Right lobe of liver (tissue), 6 donors: ENCODE data around the gene TSG101. TPM values are rescaled to one million over a fixed set of nuclear protein-coding genes. Genes with fewer than 3 reads are reported as not detected.

Experiments
- ATAC-seq, 4 donors: fragments of 200-7000 bp; cut with Tn5 transposase; one replicate each; pipeline ENCODE4 v1.9.1; 2020; ENCODE audit warnings: mild to moderate bottlenecking in 4 of 4, moderate library complexity in 4 of 4
- DNase-seq, 3 donors: peaks; one replicate each; pipeline ENCODE4 v3.0.0-alpha.2; 2020
- H3K27ac ChIP-seq, 3 donors: fragments of 200-600 bp; one replicate each; pipeline ENCODE4 v1.8.0; 2022
- H3K27me3 ChIP-seq, 2 donors: fragments of 200-600 bp; one replicate each; pipeline ENCODE4 v1.8.0; 2022
- H3K36me3 ChIP-seq, 4 donors: fragments of 200-600 bp; sonication (generic) in 1 of 4; one replicate each; pipeline versions ENCODE4 v1.5.1 to v1.8.0; 2017 to 2022; ENCODE audit warnings: control low read depth in 1 of 4
- H3K4me1 ChIP-seq, 4 donors: fragments of 200-600 bp; sonication (generic) in 1 of 4; one replicate each; pipeline versions ENCODE4 v1.5.1 to v1.8.0; 2017 to 2022; ENCODE audit warnings: control low read depth in 1 of 4
- H3K4me3 ChIP-seq, 3 donors: fragments of 200-600 bp; one replicate each; pipeline ENCODE4 v1.8.0; 2022
- H3K9me3 ChIP-seq, 4 donors: fragments of 200-600 bp; sonication (generic) in 1 of 4; one replicate each; pipeline versions ENCODE4 v1.5.1 to v1.8.0; 2017 to 2022; ENCODE audit warnings: control low read depth in 1 of 4
- POLR2A ChIP-seq: fragments of 450-650 bp; IDR thresholded peaks from one replicate; pipeline ENCODE4 v1.6.1; 2017; ENCODE audit warnings: antibody characterized with exemption, mild to moderate bottlenecking
- WGBS: methylation state at CpG from one replicate; pipeline ENCODE4 v1.1.6; 2018; ENCODE audit warnings: low coverage, low lambda C conversion rate; ENCODE audit not compliant: insufficient coverage; ENCODE audit errors: missing lambda C conversion rate; 5-methylcytosine and 5-hydroxymethylcytosine counted together
- intact Hi-C, 2 donors: fragments of 100-400 bp; cut with DNase I; formaldehyde crosslinking; loops; one replicate each; pipeline versions ENCODE4 v1.11.2 to v1.14.1; 2022
- total RNA-seq, 6 experiments: library from RNA; depleted of rRNA in 2 of 6; stranded (reverse); fragments of >200 nt in 2 of 6; fragmentation: NEBNext Ultra II Directional in 3 of 6; extraction: Animal tissue kit (Norgen Biotek cat#: 25700) in 3 of 6; gene quantifications; one replicate each; pipeline versions ENCODE4 v1.1.0 to v1.2.4, GENCODE V29; 2016 to 2023
- TF ChIP-seq, protein P1 (sequence below), 4 donors: fragments of 200-600 bp in 3 of 4; fragments of 450-650 bp in 1 of 4; IDR thresholded peaks; one replicate each; pipeline versions ENCODE4 v1.5.1 to v1.8.0; 2016 to 2022; ENCODE audit warnings: antibody characterized with exemption in 4 of 4, mild to moderate bottlenecking in 2 of 4
- donor health status: DM: no; HTN: yes; CAD: no.
- donor health status: DM: no; HTN: no; CAD: no.
- donor health status: DM: no; HTN: no; CAD: no.
- donor health status: DM: no; HTN: yes; CAD: no.
- donor health status: DM: no; HTN: yes; CAD: no.

Gene TSG101
- total RNA-seq, 6 experiments from 2014 or later = 15.8 to 68.0 (median 25.7) TPM

DNA sequence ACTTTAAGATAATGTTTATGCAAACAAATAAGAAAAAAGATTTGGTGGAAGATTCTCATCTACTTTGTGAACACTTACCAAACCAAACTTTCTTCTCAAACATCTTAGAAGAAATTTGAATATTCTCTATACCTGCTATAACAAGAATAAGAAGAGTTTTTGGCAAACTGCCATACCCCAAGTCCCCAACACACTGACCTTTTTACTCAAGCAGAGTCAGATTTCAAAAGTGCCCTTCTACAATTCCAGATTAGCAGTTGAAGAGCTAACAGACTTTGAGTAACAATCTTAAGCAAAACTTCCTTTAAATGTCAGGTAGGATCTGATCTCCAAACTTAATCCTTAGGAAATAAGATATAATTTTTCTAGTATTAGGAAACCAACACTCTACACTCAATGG is 33.9 kb downstream of the TSG101 start:
- no peak overlapping the region for H3K27ac ChIP-seq

DNA sequence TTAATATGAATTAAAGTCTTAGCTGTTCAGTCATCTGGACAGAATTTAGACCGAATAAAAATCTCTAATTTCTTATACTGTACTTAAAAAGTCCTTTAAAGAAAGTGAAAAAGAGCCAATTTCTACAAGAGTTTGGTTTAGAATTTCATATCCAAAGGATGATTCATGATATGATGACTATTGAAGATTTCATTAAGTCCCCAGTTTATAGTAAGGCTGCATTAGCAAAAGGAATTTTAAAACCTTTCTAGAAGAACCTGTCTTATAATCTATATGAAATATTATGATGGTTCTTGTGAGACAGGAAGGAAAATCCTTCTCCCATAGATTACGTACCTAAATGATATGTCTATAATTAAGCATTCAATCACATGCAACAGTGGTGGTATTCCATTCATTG is 34.8 kb downstream of the TSG101 start:
- 94% methylated on average over 2 of the region's 2 CpGs for WGBS
- ATAC-seq (no peak), DNase-seq (no peak)
- Histone ChIP-seq H3K27me3 (no peaks in the 10 kb centered on the region), H3K27ac (no peak overlapping the region), H3K4me3 (no peak overlapping the region), H3K4me1 (no peaks in the 10 kb centered on the region), H3K36me3 (peaks cover 0 to 22% (median 1%) of the 10 kb centered on the region in 4 donors), H3K9me3 (no peaks in the 10 kb centered on the region)
- TF ChIP-seq POLR2A = no peak
- TF ChIP-seq, protein P1, sequence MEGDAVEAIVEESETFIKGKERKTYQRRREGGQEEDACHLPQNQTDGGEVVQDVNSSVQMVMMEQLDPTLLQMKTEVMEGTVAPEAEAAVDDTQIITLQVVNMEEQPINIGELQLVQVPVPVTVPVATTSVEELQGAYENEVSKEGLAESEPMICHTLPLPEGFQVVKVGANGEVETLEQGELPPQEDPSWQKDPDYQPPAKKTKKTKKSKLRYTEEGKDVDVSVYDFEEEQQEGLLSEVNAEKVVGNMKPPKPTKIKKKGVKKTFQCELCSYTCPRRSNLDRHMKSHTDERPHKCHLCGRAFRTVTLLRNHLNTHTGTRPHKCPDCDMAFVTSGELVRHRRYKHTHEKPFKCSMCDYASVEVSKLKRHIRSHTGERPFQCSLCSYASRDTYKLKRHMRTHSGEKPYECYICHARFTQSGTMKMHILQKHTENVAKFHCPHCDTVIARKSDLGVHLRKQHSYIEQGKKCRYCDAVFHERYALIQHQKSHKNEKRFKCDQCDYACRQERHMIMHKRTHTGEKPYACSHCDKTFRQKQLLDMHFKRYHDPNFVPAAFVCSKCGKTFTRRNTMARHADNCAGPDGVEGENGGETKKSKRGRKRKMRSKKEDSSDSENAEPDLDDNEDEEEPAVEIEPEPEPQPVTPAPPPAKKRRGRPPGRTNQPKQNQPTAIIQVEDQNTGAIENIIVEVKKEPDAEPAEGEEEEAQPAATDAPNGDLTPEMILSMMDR (IDR thresholded peaks at IDR 0.05) = no peak
- intact Hi-C loops = no loop called here

More for the DNA sequence above, 33.9 kb downstream of the TSG101 start:
- DNase-seq (no peak), ATAC-seq (no peak)
- Histone ChIP-seq H3K4me3 (no peak overlapping the region), H3K36me3 (peaks cover 0 to 22% (median 2%) of the 10 kb centered on the region in 4 donors), H3K27me3 (no peaks in the 10 kb centered on the region), H3K9me3 (no peaks in the 10 kb centered on the region), H3K4me1 (no peaks in the 10 kb centered on the region)
- TF ChIP-seq, protein P1 (IDR thresholded peaks at IDR 0.05) = no peak
- no peak for TF ChIP-seq POLR2A
- intact Hi-C loops = no loop called here

DNA sequence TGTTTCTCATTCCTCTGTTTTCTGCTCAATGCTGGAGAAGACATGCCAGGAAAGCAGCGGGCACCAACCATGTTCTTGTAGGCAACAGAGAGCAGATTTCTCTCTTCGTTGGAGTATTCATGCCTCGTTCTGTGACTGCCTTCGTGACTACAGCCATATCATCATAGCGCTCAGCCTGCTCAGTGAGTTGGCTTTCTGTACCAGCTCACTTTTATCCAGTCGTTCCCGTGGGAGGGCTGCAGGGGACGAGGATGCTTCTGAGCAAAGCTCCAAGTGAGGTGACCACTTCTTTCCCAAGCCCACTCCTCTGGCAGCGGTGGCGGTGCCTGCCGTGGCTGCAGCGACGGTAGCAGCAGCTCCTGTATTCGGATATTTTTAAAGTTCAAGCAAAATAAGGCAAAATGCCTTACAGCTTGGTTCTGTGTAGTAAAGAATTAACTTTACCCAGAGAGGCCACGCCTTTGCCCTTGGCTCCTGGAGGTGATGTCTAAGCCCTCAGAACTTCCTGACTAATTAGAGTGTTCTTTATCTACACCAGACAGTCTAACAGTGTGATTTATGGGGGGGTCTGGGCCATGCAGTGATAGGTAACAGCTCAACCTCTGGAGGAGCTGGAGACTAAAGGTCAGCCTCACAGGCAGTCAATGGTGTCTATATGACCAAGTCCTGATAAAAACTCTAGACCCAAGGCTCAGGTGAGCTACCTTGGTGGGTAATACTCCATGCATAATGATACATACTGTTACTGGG is 35.8 kb downstream of the TSG101 start:
- Histone ChIP-seq H3K4me3 (no peak overlapping the region), H3K9me3 (no peaks in the 10 kb centered on the region), H3K27me3 (no peaks in the 10 kb centered on the region), H3K4me1 (no peaks in the 10 kb centered on the region), H3K27ac (no peak overlapping the region), H3K36me3 (peaks cover 0 to 22% (median 1%) of the 10 kb centered on the region in 4 donors)
- ATAC-seq (no peak), DNase-seq (no peak)
- 92% methylated on average over 12 of the region's 15 CpGs for WGBS
- TF ChIP-seq POLR2A = no peak
- TF ChIP-seq, protein P1 (IDR thresholded peaks at IDR 0.05) = no peak
- intact Hi-C loops = no loop called here

DNA sequence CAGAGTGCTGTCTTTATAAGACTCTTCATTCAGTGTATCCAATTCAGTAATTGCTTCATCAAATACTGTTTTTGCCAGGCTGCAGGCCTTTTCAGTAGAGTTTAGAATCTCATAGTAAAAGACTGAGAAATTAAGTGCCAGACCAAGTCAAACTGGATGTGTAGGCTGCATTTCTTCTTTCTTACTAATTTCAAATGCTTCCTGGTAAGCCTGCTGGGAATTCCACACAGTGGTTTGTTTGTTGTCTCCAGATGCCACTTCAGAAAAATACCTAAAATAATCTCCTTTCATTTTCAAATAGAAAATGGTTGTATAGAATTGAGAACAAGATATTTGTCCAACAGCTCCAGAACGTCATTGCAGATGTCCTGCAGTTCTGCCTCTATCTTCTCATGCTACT is 36.4 kb downstream of the TSG101 start:
- no peaks in the 10 kb centered on the region for H3K27me3 ChIP-seq
- H3K27ac ChIP-seq = no peak overlapping the region
- intact Hi-C loops = no loop called here
- TF ChIP-seq, protein P1 (IDR thresholded peaks at IDR 0.05) = no peak
- TF ChIP-seq POLR2A = no peak
- no peak for ATAC-seq
- no peaks in the 10 kb centered on the region for H3K4me1 ChIP-seq
- H3K4me3 ChIP-seq = no peak overlapping the region
- 70% methylated on average over 1 of the region's 1 CpG for WGBS
- DNase-seq = no peak
- no peaks in the 10 kb centered on the region for H3K9me3 ChIP-seq
- peaks cover 0 to 22% (median 1%) of the 10 kb centered on the region in 4 donors for H3K36me3 ChIP-seq
